Measurements from ENCODE around the gene PRKCE. TPM values are rescaled to one million over a fixed set of nuclear protein-coding genes. Genes with fewer than 3 reads are reported as not detected.

PRKCE gene
- total and polyA plus RNA-seq, 4 donors = 2.5 to 38.6 (median 5.8) TPM

DNA sequence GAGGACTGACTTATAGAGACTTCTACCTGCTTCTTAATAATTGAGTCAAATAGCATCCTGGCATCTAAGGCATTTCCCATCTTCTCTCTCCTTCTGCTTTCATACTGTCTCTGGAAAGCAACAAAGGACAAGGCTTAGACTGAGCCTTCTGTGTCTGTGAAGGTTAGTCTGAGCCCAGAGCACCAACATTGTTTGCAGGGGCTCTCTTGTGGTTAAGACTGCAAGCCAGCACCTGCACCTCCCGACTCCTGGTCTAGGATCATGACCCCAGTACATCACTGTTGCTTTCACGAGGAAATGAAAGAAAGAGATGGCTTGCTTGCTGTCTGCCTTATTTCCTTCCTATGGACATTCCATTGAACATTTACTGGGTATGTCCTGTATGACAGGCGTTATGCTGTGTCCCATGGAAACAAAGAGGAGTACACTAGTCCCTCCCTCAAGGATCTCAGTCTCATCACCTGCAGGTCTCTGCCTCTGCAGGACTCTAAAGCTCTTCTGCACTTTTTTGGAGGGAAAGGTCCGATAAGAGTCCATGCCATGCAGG, 330.0 kb downstream of the PRKCE start:
- H3K27me3 ChIP-seq (ENCODE audit: control insufficient read depth in 4 of 4, insufficient read depth in 4 of 4, low read length in 3 of 4) = no peaks in the 10 kb centered on the region
- TF ChIP-seq NR2F2 (IDR thresholded peaks at IDR 0.05) (no peak), SP1 (IDR thresholded peaks at IDR 0.05) (no peak), HNF4A (conservative IDR thresholded peaks at IDR 0.05) (no peak), HNF4G (IDR thresholded peaks at IDR 0.05) (no peak), TAF1 (conservative IDR thresholded peaks at IDR 0.05) (no peak), JUND (IDR thresholded peaks at IDR 0.05) (no peak), RAD21 (IDR thresholded peaks at IDR 0.05) (no peak)
- TF ChIP-seq, protein P1, sequence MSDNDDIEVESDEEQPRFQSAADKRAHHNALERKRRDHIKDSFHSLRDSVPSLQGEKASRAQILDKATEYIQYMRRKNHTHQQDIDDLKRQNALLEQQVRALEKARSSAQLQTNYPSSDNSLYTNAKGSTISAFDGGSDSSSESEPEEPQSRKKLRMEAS (IDR thresholded peaks at IDR 0.05) = no peak
- TF ChIP-seq, protein P2, sequence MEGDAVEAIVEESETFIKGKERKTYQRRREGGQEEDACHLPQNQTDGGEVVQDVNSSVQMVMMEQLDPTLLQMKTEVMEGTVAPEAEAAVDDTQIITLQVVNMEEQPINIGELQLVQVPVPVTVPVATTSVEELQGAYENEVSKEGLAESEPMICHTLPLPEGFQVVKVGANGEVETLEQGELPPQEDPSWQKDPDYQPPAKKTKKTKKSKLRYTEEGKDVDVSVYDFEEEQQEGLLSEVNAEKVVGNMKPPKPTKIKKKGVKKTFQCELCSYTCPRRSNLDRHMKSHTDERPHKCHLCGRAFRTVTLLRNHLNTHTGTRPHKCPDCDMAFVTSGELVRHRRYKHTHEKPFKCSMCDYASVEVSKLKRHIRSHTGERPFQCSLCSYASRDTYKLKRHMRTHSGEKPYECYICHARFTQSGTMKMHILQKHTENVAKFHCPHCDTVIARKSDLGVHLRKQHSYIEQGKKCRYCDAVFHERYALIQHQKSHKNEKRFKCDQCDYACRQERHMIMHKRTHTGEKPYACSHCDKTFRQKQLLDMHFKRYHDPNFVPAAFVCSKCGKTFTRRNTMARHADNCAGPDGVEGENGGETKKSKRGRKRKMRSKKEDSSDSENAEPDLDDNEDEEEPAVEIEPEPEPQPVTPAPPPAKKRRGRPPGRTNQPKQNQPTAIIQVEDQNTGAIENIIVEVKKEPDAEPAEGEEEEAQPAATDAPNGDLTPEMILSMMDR (IDR thresholded peaks at IDR 0.05; ENCODE audit: low read depth, low read length, missing input control) = no peak
- TF ChIP-seq, protein P3, sequence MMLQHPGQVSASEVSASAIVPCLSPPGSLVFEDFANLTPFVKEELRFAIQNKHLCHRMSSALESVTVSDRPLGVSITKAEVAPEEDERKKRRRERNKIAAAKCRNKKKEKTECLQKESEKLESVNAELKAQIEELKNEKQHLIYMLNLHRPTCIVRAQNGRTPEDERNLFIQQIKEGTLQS (IDR thresholded peaks at IDR 0.05) = no peak
- DNase-seq (ENCODE audit: low spot score) = peak; percentile 6
- H3K4me3 ChIP-seq (ENCODE audit: low read depth in 1 of 3, low read length in 3 of 3) = no peak overlapping the region
- no peak overlapping the region for H3K27ac ChIP-seq (ENCODE audit: low read depth in 1 of 2, low read length in 2 of 2)
- H3K9me3 ChIP-seq (ENCODE audit: control insufficient read depth in 4 of 4, low read length in 3 of 4) = no peaks in the 10 kb centered on the region
- H3K9ac ChIP-seq (ENCODE audit: low read depth in 1 of 2, low read length in 2 of 2) = no peak overlapping the region
- no peaks in the 10 kb centered on the region for H3K4me1 ChIP-seq (ENCODE audit: control insufficient read depth in 4 of 4, insufficient read depth in 4 of 4, low read length in 3 of 4)
- 90% methylated on average over 4 of the region's 4 CpGs for WGBS
- no peaks in the 10 kb centered on the region for H3K36me3 ChIP-seq (ENCODE audit: control insufficient read depth in 4 of 4, insufficient read depth in 3 of 4, low read depth in 1 of 4, low read length in 3 of 4)

DNA sequence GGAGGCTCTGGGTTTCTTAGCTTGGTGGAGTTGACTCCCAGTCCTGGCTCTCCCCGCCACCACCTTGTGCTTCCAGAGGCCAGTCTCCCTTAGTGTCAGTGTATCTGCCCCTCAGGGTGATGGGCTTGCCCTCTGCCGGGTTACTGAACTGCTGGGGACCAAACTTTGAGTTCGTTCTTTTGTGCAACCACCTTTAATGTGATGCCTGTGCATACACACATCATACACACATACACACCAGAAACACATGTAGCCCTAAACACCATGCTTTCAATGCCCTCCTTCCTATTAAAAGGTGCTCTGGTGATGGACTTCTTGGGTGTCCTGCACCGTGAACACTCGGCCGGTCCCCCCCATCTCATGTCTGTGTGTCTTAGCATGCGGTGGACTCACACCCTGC, 330.6 kb downstream of the PRKCE start:
- Histone ChIP-seq H3K4me1 (ENCODE audit: control insufficient read depth in 4 of 4, insufficient read depth in 4 of 4, low read length in 3 of 4) (no peaks in the 10 kb centered on the region), H3K27me3 (ENCODE audit: control insufficient read depth in 4 of 4, insufficient read depth in 4 of 4, low read length in 3 of 4) (no peaks in the 10 kb centered on the region), H3K9me3 (ENCODE audit: control insufficient read depth in 4 of 4, low read length in 3 of 4) (no peaks in the 10 kb centered on the region), H3K4me3 (ENCODE audit: low read depth in 1 of 3, low read length in 3 of 3) (no peak overlapping the region), H3K9ac (ENCODE audit: low read depth in 1 of 2, low read length in 2 of 2) (no peak overlapping the region), H3K27ac (ENCODE audit: low read depth in 1 of 2, low read length in 2 of 2) (no peak overlapping the region), H3K36me3 (ENCODE audit: control insufficient read depth in 4 of 4, insufficient read depth in 3 of 4, low read depth in 1 of 4, low read length in 3 of 4) (no peaks in the 10 kb centered on the region)
- TF ChIP-seq HNF4G (IDR thresholded peaks at IDR 0.05) (no peak), TAF1 (conservative IDR thresholded peaks at IDR 0.05) (no peak), FOXA1 (IDR thresholded peaks at IDR 0.05) (no peak)
- TF ChIP-seq, protein P3 (IDR thresholded peaks at IDR 0.05) = no peak
- TF ChIP-seq, protein P2 (IDR thresholded peaks at IDR 0.05; ENCODE audit: low read depth, low read length, missing input control) = no peak
- TF ChIP-seq, protein P4, sequence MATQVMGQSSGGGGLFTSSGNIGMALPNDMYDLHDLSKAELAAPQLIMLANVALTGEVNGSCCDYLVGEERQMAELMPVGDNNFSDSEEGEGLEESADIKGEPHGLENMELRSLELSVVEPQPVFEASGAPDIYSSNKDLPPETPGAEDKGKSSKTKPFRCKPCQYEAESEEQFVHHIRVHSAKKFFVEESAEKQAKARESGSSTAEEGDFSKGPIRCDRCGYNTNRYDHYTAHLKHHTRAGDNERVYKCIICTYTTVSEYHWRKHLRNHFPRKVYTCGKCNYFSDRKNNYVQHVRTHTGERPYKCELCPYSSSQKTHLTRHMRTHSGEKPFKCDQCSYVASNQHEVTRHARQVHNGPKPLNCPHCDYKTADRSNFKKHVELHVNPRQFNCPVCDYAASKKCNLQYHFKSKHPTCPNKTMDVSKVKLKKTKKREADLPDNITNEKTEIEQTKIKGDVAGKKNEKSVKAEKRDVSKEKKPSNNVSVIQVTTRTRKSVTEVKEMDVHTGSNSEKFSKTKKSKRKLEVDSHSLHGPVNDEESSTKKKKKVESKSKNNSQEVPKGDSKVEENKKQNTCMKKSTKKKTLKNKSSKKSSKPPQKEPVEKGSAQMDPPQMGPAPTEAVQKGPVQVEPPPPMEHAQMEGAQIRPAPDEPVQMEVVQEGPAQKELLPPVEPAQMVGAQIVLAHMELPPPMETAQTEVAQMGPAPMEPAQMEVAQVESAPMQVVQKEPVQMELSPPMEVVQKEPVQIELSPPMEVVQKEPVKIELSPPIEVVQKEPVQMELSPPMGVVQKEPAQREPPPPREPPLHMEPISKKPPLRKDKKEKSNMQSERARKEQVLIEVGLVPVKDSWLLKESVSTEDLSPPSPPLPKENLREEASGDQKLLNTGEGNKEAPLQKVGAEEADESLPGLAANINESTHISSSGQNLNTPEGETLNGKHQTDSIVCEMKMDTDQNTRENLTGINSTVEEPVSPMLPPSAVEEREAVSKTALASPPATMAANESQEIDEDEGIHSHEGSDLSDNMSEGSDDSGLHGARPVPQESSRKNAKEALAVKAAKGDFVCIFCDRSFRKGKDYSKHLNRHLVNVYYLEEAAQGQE (IDR thresholded peaks at IDR 0.05) = no peak
- DNase-seq (ENCODE audit: low spot score) = peak; percentile 10
- WGBS = 98% methylated on average over 7 of the region's 7 CpGs

Measured in liver (tissue), 9 donors.